ENCODE results near the gene CYBC1.

The CYBC1 gene

DNA sequence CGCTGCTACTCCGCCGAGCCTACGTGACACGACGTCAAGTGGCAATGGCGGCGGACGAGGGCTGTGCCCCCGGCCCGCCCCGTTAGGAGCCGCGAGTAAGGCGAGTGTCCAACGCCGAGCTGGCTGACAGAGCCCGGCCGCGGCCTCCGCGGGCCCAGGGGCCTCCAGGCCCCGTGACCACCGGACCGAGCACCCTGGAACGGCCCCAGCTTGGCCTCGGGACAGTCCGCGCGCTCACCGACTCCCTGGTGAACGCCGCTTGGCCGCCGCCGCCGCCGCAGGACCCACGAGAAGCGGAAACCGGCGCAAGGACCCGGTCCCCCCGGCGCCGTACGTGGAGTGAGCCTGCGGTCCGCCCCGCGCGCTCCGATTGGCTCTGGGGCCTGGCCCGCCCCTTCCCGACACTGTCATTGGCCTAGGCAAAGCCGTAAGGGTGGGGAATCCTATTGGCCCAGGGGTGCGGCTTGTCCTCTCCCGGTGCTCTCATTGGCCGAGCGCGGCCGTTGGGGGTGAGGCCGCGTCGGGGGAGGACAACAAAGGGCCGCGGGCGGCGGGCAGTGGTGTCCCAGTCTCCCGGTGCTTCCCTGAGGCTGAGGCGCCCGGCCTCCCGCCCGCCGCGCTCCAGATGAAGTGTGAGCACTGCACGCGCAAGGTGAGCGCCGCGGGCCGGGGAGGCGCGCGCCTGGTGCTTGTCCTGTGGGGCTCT, 7.8 kb upstream of the CYBC1 start, which contains the start of gene NARF (continued):
- TF ChIP-seq, protein P1, sequence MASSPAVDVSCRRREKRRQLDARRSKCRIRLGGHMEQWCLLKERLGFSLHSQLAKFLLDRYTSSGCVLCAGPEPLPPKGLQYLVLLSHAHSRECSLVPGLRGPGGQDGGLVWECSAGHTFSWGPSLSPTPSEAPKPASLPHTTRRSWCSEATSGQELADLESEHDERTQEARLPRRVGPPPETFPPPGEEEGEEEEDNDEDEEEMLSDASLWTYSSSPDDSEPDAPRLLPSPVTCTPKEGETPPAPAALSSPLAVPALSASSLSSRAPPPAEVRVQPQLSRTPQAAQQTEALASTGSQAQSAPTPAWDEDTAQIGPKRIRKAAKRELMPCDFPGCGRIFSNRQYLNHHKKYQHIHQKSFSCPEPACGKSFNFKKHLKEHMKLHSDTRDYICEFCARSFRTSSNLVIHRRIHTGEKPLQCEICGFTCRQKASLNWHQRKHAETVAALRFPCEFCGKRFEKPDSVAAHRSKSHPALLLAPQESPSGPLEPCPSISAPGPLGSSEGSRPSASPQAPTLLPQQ (tag by site-specific recombination; IDR thresholded peaks at IDR 0.05), result no peak; the same call in none of the 2 replicates
- TF ChIP-seq, protein P2, sequence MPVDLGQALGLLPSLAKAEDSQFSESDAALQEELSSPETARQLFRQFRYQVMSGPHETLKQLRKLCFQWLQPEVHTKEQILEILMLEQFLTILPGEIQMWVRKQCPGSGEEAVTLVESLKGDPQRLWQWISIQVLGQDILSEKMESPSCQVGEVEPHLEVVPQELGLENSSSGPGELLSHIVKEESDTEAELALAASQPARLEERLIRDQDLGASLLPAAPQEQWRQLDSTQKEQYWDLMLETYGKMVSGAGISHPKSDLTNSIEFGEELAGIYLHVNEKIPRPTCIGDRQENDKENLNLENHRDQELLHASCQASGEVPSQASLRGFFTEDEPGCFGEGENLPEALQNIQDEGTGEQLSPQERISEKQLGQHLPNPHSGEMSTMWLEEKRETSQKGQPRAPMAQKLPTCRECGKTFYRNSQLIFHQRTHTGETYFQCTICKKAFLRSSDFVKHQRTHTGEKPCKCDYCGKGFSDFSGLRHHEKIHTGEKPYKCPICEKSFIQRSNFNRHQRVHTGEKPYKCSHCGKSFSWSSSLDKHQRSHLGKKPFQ (tag by site-specific recombination; IDR thresholded peaks at IDR 0.05), result no peak
- peak; percentile 59; the same call in 1 of the 2 replicates for TF ChIP-seq ZNF600 (tag by site-specific recombination; IDR thresholded peaks at IDR 0.05)
- no peak for TF ChIP-seq ZNF23 (tag by site-specific recombination; IDR thresholded peaks at IDR 0.05; ENCODE audit: borderline replicate concordance)
- no peak; the same call in 1 of the 2 replicates for TF ChIP-seq ELK4 (IDR thresholded peaks at IDR 0.05; ENCODE audit: borderline replicate concordance, low read depth, low read length)
- no peak for TF ChIP-seq ZNF280D (tag by site-specific recombination; IDR thresholded peaks at IDR 0.05)
- TF ChIP-seq CTCF (tag by site-specific recombination; IDR thresholded peaks at IDR 0.05), result no peak
- TF ChIP-seq OVOL3 (tag by site-specific recombination; IDR thresholded peaks at IDR 0.05), result no peak
- TF ChIP-seq FEZF1 (tag by site-specific recombination; IDR thresholded peaks at IDR 0.05), result no peak; the same call in 1 of the 2 replicates
- no peak for TF ChIP-seq ZBTB48 (tag by site-specific recombination; IDR thresholded peaks at IDR 0.05)
- TF ChIP-seq, protein P3, sequence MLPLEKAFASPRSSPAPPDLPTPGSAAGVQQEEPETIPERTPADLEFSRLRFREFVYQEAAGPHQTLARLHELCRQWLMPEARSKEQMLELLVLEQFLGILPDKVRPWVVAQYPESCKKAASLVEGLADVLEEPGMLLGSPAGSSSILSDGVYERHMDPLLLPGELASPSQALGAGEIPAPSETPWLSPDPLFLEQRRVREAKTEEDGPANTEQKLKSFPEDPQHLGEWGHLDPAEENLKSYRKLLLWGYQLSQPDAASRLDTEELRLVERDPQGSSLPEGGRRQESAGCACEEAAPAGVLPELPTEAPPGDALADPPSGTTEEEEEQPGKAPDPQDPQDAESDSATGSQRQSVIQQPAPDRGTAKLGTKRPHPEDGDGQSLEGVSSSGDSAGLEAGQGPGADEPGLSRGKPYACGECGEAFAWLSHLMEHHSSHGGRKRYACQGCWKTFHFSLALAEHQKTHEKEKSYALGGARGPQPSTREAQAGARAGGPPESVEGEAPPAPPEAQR (tag by site-specific recombination; IDR thresholded peaks at IDR 0.05), result no peak
- no peak for TF ChIP-seq ZNF544 (tag by site-specific recombination; IDR thresholded peaks at IDR 0.05)
- 0 out of 2 replicates have a peak, but pooled peaks have one; percentile 37 for TF ChIP-seq ZNF146 (tag by site-specific recombination; IDR thresholded peaks at IDR 0.05)
- TF ChIP-seq ZNF837 (tag by site-specific recombination; IDR thresholded peaks at IDR 0.05), result no peak
- TF ChIP-seq ZSCAN30 (tag by site-specific recombination; IDR thresholded peaks at IDR 0.05), result peak; percentile 70
- TF ChIP-seq ZNF155 (tag by site-specific recombination; IDR thresholded peaks at IDR 0.05), result no peak
- no peak for TF ChIP-seq ZSCAN23 (tag by site-specific recombination; IDR thresholded peaks at IDR 0.05)
- no peak for TF ChIP-seq ZNF140 (tag by site-specific recombination; IDR thresholded peaks at IDR 0.05)
- TF ChIP-seq ZEB2 (tag by site-specific recombination; IDR thresholded peaks at IDR 0.05), result peak; percentile 99
- TF ChIP-seq, protein P4, sequence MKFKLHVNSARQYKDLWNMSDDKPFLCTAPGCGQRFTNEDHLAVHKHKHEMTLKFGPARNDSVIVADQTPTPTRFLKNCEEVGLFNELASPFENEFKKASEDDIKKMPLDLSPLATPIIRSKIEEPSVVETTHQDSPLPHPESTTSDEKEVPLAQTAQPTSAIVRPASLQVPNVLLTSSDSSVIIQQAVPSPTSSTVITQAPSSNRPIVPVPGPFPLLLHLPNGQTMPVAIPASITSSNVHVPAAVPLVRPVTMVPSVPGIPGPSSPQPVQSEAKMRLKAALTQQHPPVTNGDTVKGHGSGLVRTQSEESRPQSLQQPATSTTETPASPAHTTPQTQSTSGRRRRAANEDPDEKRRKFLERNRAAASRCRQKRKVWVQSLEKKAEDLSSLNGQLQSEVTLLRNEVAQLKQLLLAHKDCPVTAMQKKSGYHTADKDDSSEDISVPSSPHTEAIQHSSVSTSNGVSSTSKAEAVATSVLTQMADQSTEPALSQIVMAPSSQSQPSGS (tag by site-specific recombination; IDR thresholded peaks at IDR 0.05; ENCODE audit: low read depth), result no peak
- TF ChIP-seq ZNF521 (tag by site-specific recombination; IDR thresholded peaks at IDR 0.05), result no peak
- TF ChIP-seq ZNF791 (tag by site-specific recombination; IDR thresholded peaks at IDR 0.05), result no peak
- no peak for TF ChIP-seq REPIN1 (tag by site-specific recombination; IDR thresholded peaks at IDR 0.05; ENCODE audit: low read depth)
- TF ChIP-seq ZNF292 (tag by site-specific recombination; IDR thresholded peaks at IDR 0.05; ENCODE audit: borderline replicate concordance, low read depth), result no peak
- TF ChIP-seq GLIS2 (tag by site-specific recombination; IDR thresholded peaks at IDR 0.05), result peak; percentile 99
- no peak for TF ChIP-seq ZNF514 (tag by site-specific recombination; IDR thresholded peaks at IDR 0.05)
- TF ChIP-seq ZFHX2 (tag by site-specific recombination; conservative IDR thresholded peaks at IDR 0.05), result no peak
- TF ChIP-seq ZNF248 (tag by site-specific recombination; IDR thresholded peaks at IDR 0.05), result no peak
